ENCODE results near the gene COCH.

GRCh38 chr14:30855345-30856037 lies 18.9 kb upstream of the COCH start:
- TF ChIP-seq, protein P1, sequence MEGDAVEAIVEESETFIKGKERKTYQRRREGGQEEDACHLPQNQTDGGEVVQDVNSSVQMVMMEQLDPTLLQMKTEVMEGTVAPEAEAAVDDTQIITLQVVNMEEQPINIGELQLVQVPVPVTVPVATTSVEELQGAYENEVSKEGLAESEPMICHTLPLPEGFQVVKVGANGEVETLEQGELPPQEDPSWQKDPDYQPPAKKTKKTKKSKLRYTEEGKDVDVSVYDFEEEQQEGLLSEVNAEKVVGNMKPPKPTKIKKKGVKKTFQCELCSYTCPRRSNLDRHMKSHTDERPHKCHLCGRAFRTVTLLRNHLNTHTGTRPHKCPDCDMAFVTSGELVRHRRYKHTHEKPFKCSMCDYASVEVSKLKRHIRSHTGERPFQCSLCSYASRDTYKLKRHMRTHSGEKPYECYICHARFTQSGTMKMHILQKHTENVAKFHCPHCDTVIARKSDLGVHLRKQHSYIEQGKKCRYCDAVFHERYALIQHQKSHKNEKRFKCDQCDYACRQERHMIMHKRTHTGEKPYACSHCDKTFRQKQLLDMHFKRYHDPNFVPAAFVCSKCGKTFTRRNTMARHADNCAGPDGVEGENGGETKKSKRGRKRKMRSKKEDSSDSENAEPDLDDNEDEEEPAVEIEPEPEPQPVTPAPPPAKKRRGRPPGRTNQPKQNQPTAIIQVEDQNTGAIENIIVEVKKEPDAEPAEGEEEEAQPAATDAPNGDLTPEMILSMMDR (conservative IDR thresholded peaks at IDR 0.05; ENCODE audit: low read depth, low read length): no peak
- no peak for TF ChIP-seq EZH2 (IDR thresholded peaks at IDR 0.05; ENCODE audit: low read length, unreplicated experiment)
